IMR-90 (cell line): ENCODE data around the gene ENO4. TPM values are rescaled to one million over a fixed set of nuclear protein-coding genes. Genes with fewer than 3 reads are reported as not detected.

Source experiments
- ATAC-seq: fragments of 200-7000 bp; cut with Tn5 transposase; 2 replicates; pipeline ENCODE4 v1.9.1; 2020; ENCODE audit warnings: low read depth, mild to moderate bottlenecking, moderate library complexity
- BruUV-seq: library from RNA; stranded (reverse); fragments of 400-500 nt; replicated peaks from 2 replicates; lab custom pipeline; 2021; lab: Mats Ljungman, UMichigan
- CTCF ChIA-PET: fragments of 300-600 bp; formaldehyde crosslinking; extraction: SDS; loops from one replicate; lab custom pipeline; 2021; ENCODE audit warnings: antibody characterized with exemption; lab: Yijun Ruan, JAX
- POLR2A ChIA-PET: fragments of 300-600 bp; sonication (Branson Sonifier 250); formaldehyde crosslinking; loops from one replicate; lab custom pipeline; 2022; ENCODE audit warnings: antibody characterized with exemption; ENCODE audit not compliant: unreplicated experiment; lab: Charles Lee
- DNase-seq: peaks from one replicate; pipeline ENCODE4 v3.0.0; 2013
- H2AFZ ChIP-seq: replicated peaks from 2 replicates; pipeline ENCODE3; 2013; ENCODE audit warnings: low read length, mild to moderate bottlenecking; ENCODE audit not compliant: poor library complexity
- H2AK5ac ChIP-seq: 2 replicates; pipeline ENCODE4 v1.6.1; 2013; ENCODE audit warnings: low read depth, low read length, inconsistent platforms
- H2AK9ac ChIP-seq: replicated peaks from 2 replicates; pipeline ENCODE3; 2013; ENCODE audit warnings: mild to moderate bottlenecking, low read depth, low read length, moderate library complexity; ENCODE audit not compliant: poor library complexity
- H2BK120ac ChIP-seq: 2 replicates; pipeline ENCODE4 v1.6.1; 2013; ENCODE audit warnings: low read depth, low read length, inconsistent platforms
- H2BK15ac ChIP-seq: 3 replicates; pipeline ENCODE4 v1.6.1; 2013; ENCODE audit warnings: low read depth, low read length, inconsistent platforms
- H2BK20ac ChIP-seq: 2 replicates; pipeline ENCODE4 v1.6.1; 2013; ENCODE audit warnings: low read depth, mild to moderate bottlenecking, inconsistent platforms, low read length, moderate library complexity
- H2BK5ac ChIP-seq: 2 replicates; pipeline ENCODE4 v1.6.1; 2013; ENCODE audit warnings: mild to moderate bottlenecking, low read depth, low read length, inconsistent platforms; ENCODE audit not compliant: poor library complexity, severe bottlenecking
- H3K14ac ChIP-seq: replicated peaks from 2 replicates; pipeline ENCODE4 v1.6.1; 2013; ENCODE audit warnings: low read depth, low read length, inconsistent platforms
- H3K18ac ChIP-seq: 2 replicates; pipeline ENCODE4 v1.6.1; 2013; ENCODE audit warnings: low read depth, low read length, control low read depth
- H3K23ac ChIP-seq: 2 replicates; pipeline ENCODE4 v1.6.1; 2013; ENCODE audit warnings: low read depth, low read length, inconsistent platforms
- H3K27ac ChIP-seq: 2 replicates; pipeline ENCODE4 v1.5.1; 2013; ENCODE audit warnings: mild to moderate bottlenecking, control low read depth, low read length; ENCODE audit not compliant: insufficient read depth
- H3K27me3 ChIP-seq: 2 replicates; pipeline ENCODE4 v1.6.1; 2013; ENCODE audit warnings: low read length; ENCODE audit not compliant: control insufficient read depth, insufficient read depth
- H3K36me3 ChIP-seq: 2 replicates; pipeline ENCODE4 v1.6.1; 2013; ENCODE audit warnings: low read length, mixed read lengths; ENCODE audit not compliant: control insufficient read depth, insufficient read depth
- H3K4ac ChIP-seq: 2 replicates; pipeline ENCODE4 v1.6.1; 2013; ENCODE audit warnings: low read depth, low read length, inconsistent platforms
- H3K4me1 ChIP-seq: 2 replicates; pipeline ENCODE4 v1.6.1; 2013; ENCODE audit warnings: low read length, mixed read lengths; ENCODE audit not compliant: control insufficient read depth, insufficient read depth
- H3K4me2 ChIP-seq: 2 replicates; pipeline ENCODE4 v1.6.1; 2013; ENCODE audit warnings: low read depth, mild to moderate bottlenecking, control low read depth, low read length, moderate library complexity
- H3K4me3 ChIP-seq: 2 replicates; pipeline ENCODE4 v1.5.1; 2013; ENCODE audit warnings: low read depth, mild to moderate bottlenecking, control low read depth, low read length, moderate library complexity; ENCODE audit not compliant: insufficient read depth
- H3K56ac ChIP-seq: 2 replicates; pipeline ENCODE4 v1.6.1; 2013; ENCODE audit warnings: low read length, inconsistent platforms; ENCODE audit not compliant: insufficient read depth; ENCODE audit errors: extremely low read depth
- H3K79me1 ChIP-seq, 2 experiments: 2 replicates each; pipeline ENCODE4 v1.6.1; 2013; ENCODE audit warnings: low read length in 2 of 2, inconsistent platforms in 1 of 2, low read depth in 1 of 2
- H3K9ac ChIP-seq: 2 replicates; pipeline ENCODE4 v1.6.1; 2013; ENCODE audit warnings: low read depth, low read length, control low read depth
- H3K9me1 ChIP-seq: 2 replicates; pipeline ENCODE4 v1.6.1; 2013; ENCODE audit warnings: low read length, inconsistent platforms; ENCODE audit not compliant: insufficient read depth
- H3K9me3 ChIP-seq: 2 replicates; pipeline ENCODE4 v1.6.1; 2013; ENCODE audit warnings: low read length; ENCODE audit not compliant: control insufficient read depth, insufficient read depth
- H4K20me1 ChIP-seq: 2 replicates; pipeline ENCODE4 v1.6.1; 2013; ENCODE audit warnings: low read length, inconsistent platforms; ENCODE audit not compliant: insufficient read depth
- H4K5ac ChIP-seq: 2 replicates; pipeline ENCODE4 v1.6.1; 2013; ENCODE audit warnings: mild to moderate bottlenecking, low read depth, low read length, control low read depth
- H4K8ac ChIP-seq, 2 experiments: 2 replicates each; pipeline ENCODE4 v1.6.1; 2013; ENCODE audit warnings: low read depth in 2 of 2, low read length in 2 of 2, control low read depth in 1 of 2, inconsistent platforms in 1 of 2
- H4K91ac ChIP-seq: 2 replicates; pipeline ENCODE4 v1.6.1; 2013; ENCODE audit warnings: low read depth, low read length, inconsistent platforms; ENCODE audit not compliant: insufficient read depth
- NFE2L2 ChIP-seq: fragments of 150-350 bp; IDR thresholded peaks from 2 replicates; pipeline ENCODE4 v1.6.1; 2016; ENCODE audit warnings: low read depth, mild to moderate bottlenecking, low read length
- WGBS, 2 experiments: methylation state at CpG; one replicate each; pipeline versions ENCODE4 v1.1.5 to v1.1.7; 2013; ENCODE audit warnings: missing lambda C conversion rate in 2 of 2; ENCODE audit not compliant: insufficient read length in 1 of 2; ENCODE audit errors: extremely low coverage in 2 of 2; 5-methylcytosine and 5-hydroxymethylcytosine counted together
- dilution Hi-C: fragments of 300-500 bp; cut with HindIII; formaldehyde crosslinking; loops from one replicate; pipeline ENCODE4 v1.14.3; 2018; ENCODE audit warnings: low sequenced_read_pairs; ENCODE audit not compliant: unreplicated experiment
- in situ Hi-C: fragments of 300-500 bp; cut with MboI; formaldehyde crosslinking; loops from 3 replicates; pipeline ENCODE4 v1.14.3; 2019; ENCODE audit warnings: low sequenced_read_pairs, inconsistent platforms, mixed read lengths
- intact Hi-C: fragments of 100-400 bp; cut with micrococcal nuclease; formaldehyde crosslinking; loops from 2 replicates; pipeline ENCODE4 v1.10.0; 2022
- polyA plus RNA-seq, 3 experiments: library from polyadenylated mRNA; depleted of rRNA; stranded (reverse); fragments of >200 nt; gene quantifications; 2 replicates each; pipeline ENCODE4 v1.2.3, GENCODE V29; 2012; ENCODE audit warnings: low replicate concordance in 1 of 3
- total RNA-seq: library from RNA; depleted of rRNA; stranded (reverse); fragments of >200 nt; gene quantifications from 2 replicates; pipeline ENCODE4 v1.2.3, GENCODE V29; 2012

ENO4 gene
- total and polyA plus RNA-seq, 2 of the 4 experiments (the other 2 are of a cell fraction), result under 0.01 to 0.05 TPM

- dilution Hi-C loops (no loop called here), intact Hi-C loops (no loop called here), in situ Hi-C loops (no loop called here)
- Histone ChIP-seq H4K8ac (no peak overlapping the region), H3K4ac (no peak overlapping the region), H3K4me2 (no peak overlapping the region), H2AK9ac (peak overlapping the region; percentile 20), H4K91ac (no peak overlapping the region), H2AK5ac (no peak overlapping the region), H3K9me1 (no peaks in the 10 kb centered on the region), H3K27me3 (peaks cover 28% of the 10 kb centered on the region), H3K23ac (no peak overlapping the region), H4K5ac (no peak overlapping the region), H3K18ac (no peak overlapping the region), H3K27ac (no peak overlapping the region), H2BK120ac (no peak overlapping the region), H3K56ac (no peak overlapping the region), H4K20me1 (no peaks in the 10 kb centered on the region), H3K14ac (no peak overlapping the region), H2BK15ac (no peak overlapping the region), H3K9me3 (no peaks in the 10 kb centered on the region), H2AFZ (no peak overlapping the region), H2BK5ac (no peak overlapping the region), H3K9ac (no peak overlapping the region), H2BK20ac (no peak overlapping the region), H3K4me1 (no peaks in the 10 kb centered on the region), H3K36me3 (no peaks in the 10 kb centered on the region), H3K4me3 (no peak overlapping the region), H3K79me1 (no peaks in the 10 kb centered on the region)
- POLR2A ChIA-PET, result no interaction called here
- ATAC-seq (no peak), DNase-seq (no peak)
- no TSS peak for BruUV-seq
- CTCF ChIA-PET, result interaction anchor here (1.2 kb wide), 1 partner anchor 375 kb away, joined by 6 read pairs; no protein-coding TSS in a partner anchor
- 70% methylated on average over 3 of the region's 9 CpGs; no CpG with 5 or more reads in 1 of the 2 experiments for WGBS, 2 experiments
- no peak for TF ChIP-seq NFE2L2
Measured at GRCh38 chr10:116800286-116800929, 48.9 kb upstream of the ENO4 start.
